Sigmoid colon (tissue), 4 donors: ENCODE data around the gene PDGFD.

Experiments
- CTCF ChIP-seq, 4 experiments: fragments of 450-650 bp in 3 of 4; fragments of 200-600 bp in 1 of 4; IDR thresholded peaks; one replicate each; pipeline ENCODE4 v1.5.1; 2016 to 2019; ENCODE audit warnings: antibody characterized with exemption in 4 of 4, mild to moderate bottlenecking in 3 of 4, moderate library complexity in 2 of 4
- POLR2A ChIP-seq, 2 donors: fragments of 450-650 bp; IDR thresholded peaks; one replicate each; pipeline ENCODE4 v1.6.1; 2016; ENCODE audit warnings: antibody characterized with exemption in 2 of 2, mild to moderate bottlenecking in 2 of 2, moderate library complexity in 2 of 2
- POLR2AphosphoS5 ChIP-seq, 4 donors: sonication (generic); formaldehyde crosslinking; IDR thresholded peaks; one replicate each; pipeline ENCODE4 v1.6.1; 2017; ENCODE audit warnings: antibody characterized with exemption in 4 of 4

DNA sequence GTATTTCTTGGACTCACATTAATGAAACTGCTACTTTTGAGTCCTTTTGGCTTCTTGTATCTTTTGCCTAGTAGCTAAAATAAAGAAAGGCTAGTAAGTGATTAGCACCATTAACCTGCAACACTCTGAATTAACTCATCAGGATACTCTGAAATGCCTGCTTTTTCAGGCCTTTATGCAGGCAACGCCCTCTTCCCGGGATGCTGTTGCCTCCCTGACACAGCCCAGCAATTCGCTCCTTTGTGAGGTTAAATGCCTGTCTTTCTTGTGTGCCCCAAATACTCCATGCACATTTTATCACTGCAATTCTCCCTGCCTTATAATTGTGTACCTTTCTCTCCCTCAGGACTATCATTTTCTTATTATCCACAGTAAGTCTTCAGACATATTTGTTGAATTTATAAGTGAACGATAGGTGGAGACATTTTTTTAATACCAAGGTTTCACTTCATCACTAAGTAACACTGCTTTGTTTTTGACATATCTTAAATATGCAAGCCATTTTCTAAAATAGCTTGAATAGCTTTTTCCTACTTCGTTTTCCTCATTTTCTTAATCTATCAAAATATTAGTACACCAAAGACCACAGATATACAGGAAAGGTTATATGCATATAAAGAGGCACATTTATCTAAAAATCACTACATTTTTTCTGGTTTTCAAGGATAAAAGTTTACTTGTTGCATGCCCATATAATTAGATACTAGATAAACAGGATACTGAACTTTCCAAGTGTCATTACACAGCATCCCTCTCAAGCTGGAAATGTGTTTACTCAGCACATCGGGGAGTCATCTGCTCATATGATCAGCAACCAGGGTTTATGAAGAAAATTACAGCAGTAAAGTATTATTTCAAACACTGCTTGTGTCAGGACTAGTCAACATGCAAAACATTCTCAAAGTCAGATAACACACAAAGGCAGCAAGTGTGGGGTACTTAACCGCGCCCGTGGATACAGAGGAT, 176.0 kb downstream of the PDGFD start:
- TF ChIP-seq CTCF (IDR thresholded peaks at IDR 0.05) (no peak), POLR2AphosphoS5 (IDR thresholded peaks at IDR 0.05) (no peak), POLR2A (IDR thresholded peaks at IDR 0.05) (no peak)
